Neural progenitor cell (in vitro differentiated cells): ENCODE results near the gene USH1G. TPM values are rescaled to one million over a fixed set of nuclear protein-coding genes. Genes with fewer than 3 reads are reported as not detected.
A peak's percentile ranks its signal among the peaks of the same experiment; 100 is the strongest.

Experiments
- DNase-seq: peaks from one replicate; pipeline ENCODE4 v3.0.0-alpha.2; 2016; ENCODE audit warnings: low spot score
- H2AFZ ChIP-seq: fragments of 200-600 bp; sonication (generic); replicated peaks from 2 replicates; pipeline ENCODE4 v1.6.1; 2016; ENCODE audit warnings: antibody characterized with exemption
- H3F3A ChIP-seq: fragments of 200-600 bp; sonication (generic); 2 replicates; pipeline ENCODE4 v1.6.1; 2016; ENCODE audit warnings: antibody characterized with exemption, low read depth
- H3K27ac ChIP-seq: fragments of 200-600 bp; sonication (generic); 2 replicates; pipeline ENCODE4 v1.5.1; 2016; ENCODE audit warnings: mild to moderate bottlenecking
- H3K27me3 ChIP-seq: fragments of 200-600 bp; sonication (generic); 2 replicates; pipeline ENCODE4 v1.6.1; 2016; ENCODE audit warnings: mild to moderate bottlenecking, moderate library complexity
- H3K36me3 ChIP-seq: fragments of 200-600 bp; sonication (generic); 2 replicates; pipeline ENCODE4 v1.5.1; 2016
- H3K4me1 ChIP-seq: fragments of 200-600 bp; sonication (generic); 2 replicates; pipeline ENCODE4 v1.6.1; 2016; ENCODE audit warnings: mixed run types
- H3K4me2 ChIP-seq: fragments of 200-600 bp; sonication (generic); 2 replicates; pipeline ENCODE4 v1.6.1; 2016
- H3K4me3 ChIP-seq: fragments of 200-600 bp; sonication (generic); 2 replicates; pipeline ENCODE4 v1.5.1; 2016
- H3K79me2 ChIP-seq: fragments of 200-600 bp; sonication (generic); 2 replicates; pipeline ENCODE4 v1.6.1; 2016; ENCODE audit warnings: low read depth
- H3K9ac ChIP-seq: fragments of 200-600 bp; sonication (generic); 2 replicates; pipeline ENCODE4 v1.6.1; 2016
- H3K9me3 ChIP-seq: fragments of 200-600 bp; sonication (generic); 2 replicates; pipeline ENCODE4 v1.5.1; 2016; ENCODE audit warnings: low read depth
- H4K20me1 ChIP-seq: fragments of 200-600 bp; sonication (generic); 2 replicates; pipeline ENCODE4 v1.6.1; 2016; ENCODE audit warnings: low read depth
- H3K27ac Mint-ChIP-seq: 3 replicates; pipeline ENCODE4 v1.8.0; 2021; ENCODE audit warnings: mixed read lengths
- H3K27me3 Mint-ChIP-seq: 2 replicates; pipeline ENCODE4 v1.8.0; 2022; ENCODE audit warnings: low read depth, mild to moderate bottlenecking, inconsistent platforms, moderate library complexity, mixed read lengths; ENCODE audit not compliant: insufficient read depth
- H3K36me3 Mint-ChIP-seq: 3 replicates; pipeline ENCODE4 v1.8.0; 2021; ENCODE audit warnings: mixed read lengths
- H3K4me1 Mint-ChIP-seq: 3 replicates; pipeline ENCODE4 v1.8.0; 2021; ENCODE audit warnings: mixed read lengths
- H3K4me3 Mint-ChIP-seq: 3 replicates; pipeline ENCODE4 v1.8.0; 2021; ENCODE audit warnings: mild to moderate bottlenecking, moderate library complexity, mixed read lengths
- H3K9me3 Mint-ChIP-seq: 3 replicates; pipeline ENCODE4 v1.8.0; 2020; ENCODE audit warnings: mixed read lengths
- EZH2 ChIP-seq: fragments of 200-600 bp; sonication (generic); IDR thresholded peaks from 2 replicates; pipeline ENCODE4 v1.6.1; 2017; ENCODE audit warnings: antibody characterized with exemption, mild to moderate bottlenecking, moderate library complexity
- EZH2phosphoT487 ChIP-seq: fragments of 200-600 bp; sonication (generic); IDR thresholded peaks from 2 replicates; pipeline ENCODE4 v1.6.1; 2017; ENCODE audit warnings: antibody characterized with exemption
- total RNA-seq: library from RNA; depleted of rRNA; stranded (reverse); fragments of >200 nt; gene quantifications from 2 replicates; pipeline ENCODE4 v1.2.3, GENCODE V29; 2015; ENCODE audit warnings: low replicate concordance
- TF ChIP-seq, protein P1 (sequence below): fragments of 200-600 bp; sonication (generic); IDR thresholded peaks from 2 replicates; pipeline ENCODE4 v1.5.1; 2017; ENCODE audit warnings: antibody characterized with exemption, mild to moderate bottlenecking

The USH1G gene
- total RNA-seq, 1 donor from 2014 or later, result not detected

DNA sequence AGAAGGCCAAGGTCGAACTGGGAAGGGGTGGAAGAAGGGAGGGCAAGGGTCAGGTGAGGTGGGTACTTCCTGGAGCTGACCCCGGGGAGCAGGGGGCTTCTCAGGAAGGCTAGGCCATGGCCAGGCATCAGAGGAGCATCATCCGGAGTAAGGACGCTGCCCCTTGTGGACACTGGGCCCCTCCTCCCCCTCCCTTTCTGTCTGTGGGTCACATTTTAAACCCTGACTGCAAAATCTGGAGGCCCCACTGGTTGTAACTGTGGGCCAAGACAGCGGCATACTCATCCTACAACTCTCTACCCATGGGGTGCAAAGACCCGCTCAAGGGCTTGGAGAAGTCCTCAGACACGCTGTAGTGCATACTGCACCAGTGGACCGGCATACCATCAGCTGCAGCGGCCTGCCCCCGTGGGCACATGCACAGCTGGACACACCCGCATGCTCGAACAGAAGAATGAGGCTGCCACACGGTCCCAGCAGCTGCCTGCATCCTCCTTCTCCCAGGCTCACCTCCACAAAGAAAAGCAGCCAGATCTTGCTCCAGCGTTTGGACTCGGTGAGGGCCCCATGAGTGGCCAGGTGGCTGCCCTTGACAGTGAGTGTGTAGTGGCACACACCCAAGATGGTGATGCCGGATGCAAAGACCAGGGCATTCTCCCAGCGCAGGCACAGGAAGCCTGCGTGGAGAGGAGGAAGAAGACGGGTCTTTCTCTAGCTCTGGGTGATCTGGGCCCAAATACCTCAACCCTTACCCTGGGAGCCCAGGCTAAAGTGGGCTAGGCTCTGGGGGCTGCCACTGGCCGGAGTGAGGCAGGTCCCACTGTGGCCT lies 30.8 kb downstream of the USH1G start:
- H3K4me3 Mint-ChIP-seq, result peak overlapping the region; percentile 64
- no peak overlapping the region for H2AFZ ChIP-seq

DNA sequence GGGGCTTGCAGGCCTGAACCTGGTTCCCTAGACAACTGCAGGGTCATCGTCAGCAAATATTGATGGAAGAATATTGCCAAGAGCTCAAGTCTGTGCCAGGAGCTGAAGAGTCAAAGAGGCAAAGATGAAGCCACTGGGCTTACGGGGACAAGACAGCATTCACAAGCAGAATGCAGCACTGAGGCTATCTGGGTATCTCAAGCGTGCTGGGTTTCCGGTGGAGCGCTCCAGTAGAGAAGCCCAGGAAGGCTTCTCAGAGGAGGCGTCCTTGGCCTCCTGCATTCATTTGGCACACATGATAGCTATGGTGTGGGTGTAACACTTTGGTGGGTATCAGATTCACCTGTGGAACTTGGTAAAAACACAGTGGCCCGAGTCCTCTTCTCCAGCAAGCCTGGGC lies 32.5 kb downstream of the USH1G start:
- no peaks in the 10 kb centered on the region for H3K79me2 ChIP-seq
- H3F3A ChIP-seq, result peaks cover 5% of the 10 kb centered on the region
- H3K27me3 ChIP-seq, result peaks cover 55% of the 10 kb centered on the region
- Mint-ChIP-seq H3K4me1 (peaks cover 10% of the 10 kb centered on the region), H3K4me3 (no peak overlapping the region), H3K27ac (no peak overlapping the region), H3K36me3 (no peaks in the 10 kb centered on the region), H3K27me3 (peaks cover 44% of the 10 kb centered on the region), H3K9me3 (no peaks in the 10 kb centered on the region)
- H3K9me3 ChIP-seq, result no peaks in the 10 kb centered on the region
- TF ChIP-seq EZH2 (no peak), EZH2phosphoT487 (no peak)
- TF ChIP-seq, protein P1, sequence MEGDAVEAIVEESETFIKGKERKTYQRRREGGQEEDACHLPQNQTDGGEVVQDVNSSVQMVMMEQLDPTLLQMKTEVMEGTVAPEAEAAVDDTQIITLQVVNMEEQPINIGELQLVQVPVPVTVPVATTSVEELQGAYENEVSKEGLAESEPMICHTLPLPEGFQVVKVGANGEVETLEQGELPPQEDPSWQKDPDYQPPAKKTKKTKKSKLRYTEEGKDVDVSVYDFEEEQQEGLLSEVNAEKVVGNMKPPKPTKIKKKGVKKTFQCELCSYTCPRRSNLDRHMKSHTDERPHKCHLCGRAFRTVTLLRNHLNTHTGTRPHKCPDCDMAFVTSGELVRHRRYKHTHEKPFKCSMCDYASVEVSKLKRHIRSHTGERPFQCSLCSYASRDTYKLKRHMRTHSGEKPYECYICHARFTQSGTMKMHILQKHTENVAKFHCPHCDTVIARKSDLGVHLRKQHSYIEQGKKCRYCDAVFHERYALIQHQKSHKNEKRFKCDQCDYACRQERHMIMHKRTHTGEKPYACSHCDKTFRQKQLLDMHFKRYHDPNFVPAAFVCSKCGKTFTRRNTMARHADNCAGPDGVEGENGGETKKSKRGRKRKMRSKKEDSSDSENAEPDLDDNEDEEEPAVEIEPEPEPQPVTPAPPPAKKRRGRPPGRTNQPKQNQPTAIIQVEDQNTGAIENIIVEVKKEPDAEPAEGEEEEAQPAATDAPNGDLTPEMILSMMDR, result no peak
- H3K9ac ChIP-seq, result no peak overlapping the region
- DNase-seq, result no peak
- peaks cover 6% of the 10 kb centered on the region for H3K4me1 ChIP-seq
- no peak overlapping the region for H2AFZ ChIP-seq
- H3K27ac ChIP-seq, result no peak overlapping the region
- H4K20me1 ChIP-seq, result no peaks in the 10 kb centered on the region
- no peaks in the 10 kb centered on the region for H3K36me3 ChIP-seq
- H3K4me2 ChIP-seq, result no peak overlapping the region
- H3K4me3 ChIP-seq, result no peak overlapping the region

More for the DNA sequence above, 30.8 kb downstream of the USH1G start:
- no peak overlapping the region for H3K9ac ChIP-seq
- H3K27me3 Mint-ChIP-seq, result peaks cover 55% of the 10 kb centered on the region
- H3K4me1 Mint-ChIP-seq, result peaks cover 10% of the 10 kb centered on the region
- H3K36me3 Mint-ChIP-seq, result no peaks in the 10 kb centered on the region
- no peaks in the 10 kb centered on the region for H4K20me1 ChIP-seq
- no peaks in the 10 kb centered on the region for H3K36me3 ChIP-seq
- H3K4me3 ChIP-seq, result no peak overlapping the region
- H3K27ac Mint-ChIP-seq, result no peak overlapping the region
- TF ChIP-seq EZH2 (no peak), EZH2phosphoT487 (no peak)
- TF ChIP-seq, protein P1, result no peak
- no peak for DNase-seq
- no peak overlapping the region for H3K27ac ChIP-seq
- H3K9me3 Mint-ChIP-seq, result no peaks in the 10 kb centered on the region
- no peaks in the 10 kb centered on the region for H3K9me3 ChIP-seq
- H3K4me2 ChIP-seq, result no peak overlapping the region
- H3K79me2 ChIP-seq, result no peaks in the 10 kb centered on the region
- peaks cover 6% of the 10 kb centered on the region for H3K4me1 ChIP-seq
- H3K27me3 ChIP-seq, result peaks cover 72% of the 10 kb centered on the region
- H3F3A ChIP-seq, result peaks cover 5% of the 10 kb centered on the region

DNA sequence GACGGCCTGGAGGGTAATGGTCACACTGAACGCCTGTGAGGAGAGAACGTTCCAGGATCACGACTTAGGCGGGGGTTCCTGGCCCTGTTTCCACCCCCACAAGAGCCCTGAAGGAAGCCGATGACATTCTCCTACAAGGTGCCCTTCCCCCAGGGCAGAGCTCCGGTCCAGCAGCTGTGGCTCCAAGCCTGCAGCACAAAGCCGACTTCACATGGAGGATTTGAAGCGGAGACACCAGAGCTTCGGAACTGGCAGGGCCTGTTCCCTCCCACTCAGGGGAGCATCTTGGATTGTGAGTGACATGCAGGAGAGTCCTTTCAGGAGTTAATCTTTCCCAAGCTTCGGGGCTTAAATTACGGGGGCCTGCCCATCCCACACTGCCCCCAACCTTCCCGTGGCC lies 34.6 kb downstream of the USH1G start:
- peaks cover 8% of the 10 kb centered on the region for H3K4me1 Mint-ChIP-seq
- Histone ChIP-seq H3K27me3 (peaks cover 34% of the 10 kb centered on the region), H3K27ac (no peak overlapping the region), H3K9me3 (no peaks in the 10 kb centered on the region), H3K79me2 (no peaks in the 10 kb centered on the region), H3F3A (no peaks in the 10 kb centered on the region), H3K36me3 (no peaks in the 10 kb centered on the region), H4K20me1 (no peaks in the 10 kb centered on the region), H2AFZ (no peak overlapping the region), H3K4me2 (no peak overlapping the region), H3K4me3 (no peak overlapping the region), H3K4me1 (peaks cover 5% of the 10 kb centered on the region), H3K9ac (no peak overlapping the region)
- TF ChIP-seq EZH2phosphoT487 (no peak), EZH2 (no peak)
- TF ChIP-seq, protein P1, result no peak
- no peak overlapping the region for H3K4me3 Mint-ChIP-seq
- no peaks in the 10 kb centered on the region for H3K9me3 Mint-ChIP-seq
- H3K27ac Mint-ChIP-seq, result no peak overlapping the region
- H3K27me3 Mint-ChIP-seq, result peaks cover 35% of the 10 kb centered on the region
- DNase-seq, result no peak
- H3K36me3 Mint-ChIP-seq, result no peaks in the 10 kb centered on the region
